HepG2 (cell line): ENCODE results near the gene STX4. TPM values are rescaled to one million over a fixed set of nuclear protein-coding genes. Genes with fewer than 3 reads are reported as not detected.

Experiments used
- ATRX ChIP-seq: sonication (generic); formaldehyde crosslinking; IDR thresholded peaks from 2 replicates; pipeline ENCODE4 v1.4.0; 2020; ENCODE audit warnings: missing genetic modification reagents, borderline replicate concordance
- CTCF ChIP-seq: sonication (generic); formaldehyde crosslinking; IDR thresholded peaks from 2 replicates; pipeline ENCODE4 v1.5.0; 2020; ENCODE audit warnings: mild to moderate bottlenecking, missing genetic modification reagents, moderate library complexity
- NFE2 ChIP-seq: sonication (generic); formaldehyde crosslinking; IDR thresholded peaks from 2 replicates; pipeline ENCODE4 v1.4.0; 2020; ENCODE audit warnings: missing genetic modification reagents
- NONO ChIP-seq, 2 experiments: fragments of 450-650 bp in 1 of 2; sonication (generic) in 1 of 2; formaldehyde crosslinking in 1 of 2; IDR thresholded peaks in 1 of 2; conservative IDR thresholded peaks in 1 of 2; 2 replicates each; pipeline versions ENCODE4 v1.6.1 to v1.8.0; 2017 to 2022; ENCODE audit warnings: mild to moderate bottlenecking in 1 of 2, missing genetic modification reagents in 1 of 2, moderate library complexity in 1 of 2
- PAWR ChIP-seq: sonication (generic); formaldehyde crosslinking; IDR thresholded peaks from 2 replicates; pipeline ENCODE4 v1.4.0; 2020; ENCODE audit warnings: missing genetic modification reagents, mild to moderate bottlenecking, borderline replicate concordance
- PRDM10 ChIP-seq: sonication (generic); formaldehyde crosslinking; IDR thresholded peaks from 2 replicates; pipeline ENCODE4 v1.4.0; 2020; ENCODE audit warnings: low read depth, missing genetic modification reagents
- PRPF4 ChIP-seq: fragments of 200-400 bp; formaldehyde crosslinking; IDR thresholded peaks from 2 replicates; pipeline ENCODE4 v1.6.1; 2016; ENCODE audit warnings: low read length, low read depth; ENCODE audit not compliant: poor library complexity, severe bottlenecking
- TP53 ChIP-seq: sonication (generic); formaldehyde crosslinking; conservative IDR thresholded peaks from 2 replicates; pipeline ENCODE4 v1.4.0; 2020; ENCODE audit warnings: missing genetic modification reagents
- ZNF253 ChIP-seq: sonication (generic); formaldehyde crosslinking; IDR thresholded peaks from 2 replicates; pipeline ENCODE4 v1.8.0; 2022; ENCODE audit warnings: mild to moderate bottlenecking, missing genetic modification reagents, borderline replicate concordance
- ZNF281 ChIP-seq: sonication (generic); formaldehyde crosslinking; IDR thresholded peaks from 2 replicates; pipeline ENCODE4 v1.4.0; 2020; ENCODE audit warnings: missing genetic modification reagents, borderline replicate concordance
- ZNF616 ChIP-seq: sonication (generic); formaldehyde crosslinking; IDR thresholded peaks from 2 replicates; pipeline ENCODE4 v1.5.0; 2020; ENCODE audit warnings: low read depth, mild to moderate bottlenecking, missing genetic modification reagents
- ZNF639 ChIP-seq: conservative IDR thresholded peaks from 2 replicates; pipeline ENCODE4 v1.6.1; 2018; ENCODE audit warnings: missing genetic modification reagents
- ZNF660 ChIP-seq: sonication (generic); formaldehyde crosslinking; IDR thresholded peaks from 2 replicates; pipeline ENCODE4 v1.5.1; 2020; ENCODE audit warnings: mild to moderate bottlenecking, low read depth, missing genetic modification reagents, borderline replicate concordance
- ZNF710 ChIP-seq: sonication (generic); formaldehyde crosslinking; IDR thresholded peaks from 2 replicates; pipeline ENCODE4 v1.5.0; 2020; ENCODE audit warnings: mild to moderate bottlenecking, missing genetic modification reagents, borderline replicate concordance
- ZNF841 ChIP-seq: sonication (generic); formaldehyde crosslinking; IDR thresholded peaks from 2 replicates; pipeline ENCODE4 v1.8.1; 2023; ENCODE audit warnings: missing genetic modification reagents, borderline replicate concordance
- polyA plus RNA-seq, 8 experiments: library from polyadenylated mRNA; depleted of rRNA in 3 of 8; stranded (reverse) in 7 of 8; unstranded in 1 of 8; fragments of >200 nt; fragmentation: Illumina TruSeq in 4 of 8; extraction: Trizol in 4 of 8; gene quantifications; 2 replicates each; pipeline versions ENCODE4 v1.2.1 to v1.2.3, GENCODE V29; 2011 to 2016; ENCODE audit warnings: low read depth in 4 of 8, missing spikeins in 1 of 8, mixed read lengths in 1 of 8; ENCODE audit not compliant: insufficient read depth in 1 of 8
- total RNA-seq, 5 experiments: library from RNA; depleted of rRNA; stranded (reverse); fragments of >200 nt; fragmentation: Illumina TruSeq; extraction: Trizol; gene quantifications; 2 replicates each; pipeline ENCODE4 v1.2.3, GENCODE V29; 2016; ENCODE audit warnings: low read depth in 1 of 5

The STX4 gene
- total and polyA plus RNA-seq, 2 of the 13 experiments (the other 11 are each of a cell fraction or from before 2014, with no cell fraction given): 29.2 to 34.6 TPM

- TF ChIP-seq ZNF710 (no peak), ZNF660 (no peak), PRPF4 (no peak), CTCF (CRISPR knock-in tag) (no peak), ZNF253 (CRISPR knock-in tag) (no peak), PRDM10 (peak; percentile 31; the same call in 1 of the 2 replicates), ZNF841 (CRISPR knock-in tag) (no peak), ZNF639 (no peak; the same call in 1 of the 2 replicates), TP53 (CRISPR knock-in tag) (no peak; the same call in 1 of the 2 replicates), ZNF616 (no peak), NFE2 (CRISPR knock-in tag) (no peak), PAWR (no peak), ZNF281 (CRISPR knock-in tag) (no peak), ATRX (CRISPR knock-in tag) (no peak), NONO (IDR thresholded peaks at IDR 0.05) (no peak), NONO (CRISPR knock-in tag; conservative IDR thresholded peaks at IDR 0.05) (peak; percentile 62; the same call in 1 of the 2 replicates)
Measured at GRCh38 chr16:31033709-31034492, 543 bp downstream of the STX4 start (continued).
